Keratinocyte (primary cell): Measurements from ENCODE around the gene RUNX1. TPM values are rescaled to one million over a fixed set of nuclear protein-coding genes. Genes with fewer than 3 reads are reported as not detected.

Experiments
- DNase-seq: peaks from one replicate; pipeline ENCODE4 v3.0.0-alpha.2; 2011; ENCODE audit warnings: low read depth, missing footprints, low spot score
- FAIRE-seq: peaks from 2 replicates; lab custom pipeline; 2011; peaks lifted over from hg19 to GRCh38; lab: Jason Lieb, UNC
- H2AFZ ChIP-seq: 2 replicates; pipeline ENCODE4 v1.6.0; 2012; ENCODE audit warnings: low read length, control low read depth, inconsistent platforms; ENCODE audit not compliant: control insufficient read depth
- H3K27ac ChIP-seq: 2 replicates; pipeline ENCODE4 v1.5.1; 2011; ENCODE audit warnings: low read length; ENCODE audit not compliant: control insufficient read depth, insufficient read depth
- H3K27me3 ChIP-seq: 3 replicates; pipeline ENCODE4 v1.6.0; 2011; ENCODE audit warnings: low read length; ENCODE audit not compliant: control insufficient read depth, insufficient read depth; ENCODE audit errors: extremely low read depth
- H3K36me3 ChIP-seq, 2 experiments: 2 replicates in 1 of 2; 3 replicates in 1 of 2; pipeline ENCODE4 v1.5.1; 2011; ENCODE audit warnings: low read length in 2 of 2, mild to moderate bottlenecking in 1 of 2; ENCODE audit not compliant: control insufficient read depth in 2 of 2, insufficient read depth in 2 of 2; ENCODE audit errors: extremely low read depth in 1 of 2
- H3K4me1 ChIP-seq: 3 replicates; pipeline ENCODE4 v1.5.1; 2011; ENCODE audit warnings: low read length; ENCODE audit not compliant: control insufficient read depth, insufficient read depth; ENCODE audit errors: extremely low read depth
- H3K4me2 ChIP-seq: 3 replicates; pipeline ENCODE4 v1.6.0; 2011; ENCODE audit warnings: low read depth, low read length; ENCODE audit not compliant: control insufficient read depth, insufficient read depth; ENCODE audit errors: extremely low read depth
- H3K4me3 ChIP-seq, 3 experiments: fragments of 200-600 bp in 1 of 3; sonication (generic) in 1 of 3; 2 replicates in 2 of 3; 3 replicates in 1 of 3; pipeline ENCODE4 v1.5.1; 2011 to 2016; ENCODE audit warnings: low read length in 3 of 3, mild to moderate bottlenecking in 3 of 3, control low read depth in 2 of 3, inconsistent platforms in 1 of 3, low read depth in 1 of 3, mixed read lengths in 1 of 3, mixed run types in 1 of 3, moderate library complexity in 1 of 3; ENCODE audit not compliant: control insufficient read depth in 2 of 3, insufficient read depth in 2 of 3; ENCODE audit errors: extremely low read depth in 1 of 3
- H3K79me2 ChIP-seq: 2 replicates; pipeline ENCODE4 v1.6.0; 2012; ENCODE audit warnings: low read length; ENCODE audit not compliant: control insufficient read depth, insufficient read depth
- H3K9ac ChIP-seq: 3 replicates; pipeline ENCODE4 v1.6.0; 2011; ENCODE audit warnings: low read length; ENCODE audit not compliant: control insufficient read depth, insufficient read depth; ENCODE audit errors: extremely low read depth
- H3K9me1 ChIP-seq: 3 replicates; pipeline ENCODE4 v1.6.0; 2011; ENCODE audit warnings: low read length; ENCODE audit not compliant: control insufficient read depth, insufficient read depth; ENCODE audit errors: extremely low read depth
- H3K9me3 ChIP-seq: 2 replicates; pipeline ENCODE4 v1.5.1; 2012; ENCODE audit warnings: low read depth, low read length; ENCODE audit not compliant: control insufficient read depth
- H4K20me1 ChIP-seq: 3 replicates; pipeline ENCODE4 v1.6.0; 2011; ENCODE audit warnings: low read length; ENCODE audit not compliant: control insufficient read depth, insufficient read depth; ENCODE audit errors: extremely low read depth
- EZH2 ChIP-seq: IDR thresholded peaks from one replicate; pipeline ENCODE4 v1.6.1; 2012; ENCODE audit warnings: inconsistent platforms, mild to moderate bottlenecking, low read length, moderate library complexity
- dilution Hi-C: fragments of 300-500 bp; cut with MboI; formaldehyde crosslinking; loops from one replicate; pipeline ENCODE4 v1.7.0; 2020; ENCODE audit warnings: low sequenced_read_pairs; ENCODE audit not compliant: extremely low pct_ligation_motif_present
- polyA plus RNA-seq, 5 experiments: library from polyadenylated mRNA; depleted of rRNA in 3 of 5; stranded (reverse) in 3 of 5; stranded (forward) in 1 of 5; unstranded in 1 of 5; fragments of >200 nt; gene quantifications; 1 replicate in 1 of 5; 2 replicates in 3 of 5; 3 replicates in 1 of 5; pipeline versions ENCODE4 v1.2.1 to v1.2.3, GENCODE V29; 2011 to 2012; ENCODE audit warnings: missing spikeins in 2 of 5, low read depth in 1 of 5, low replicate concordance in 1 of 5
- TF ChIP-seq, protein P1 (sequence below), 3 experiments: IDR thresholded peaks in 1 of 3; conservative IDR thresholded peaks in 1 of 3; optimal IDR thresholded peaks in 1 of 3; 2 replicates in 2 of 3; 3 replicates in 1 of 3; pipeline versions ENCODE3 to v1.5.1; 2011; ENCODE audit warnings: low read length in 3 of 3, mild to moderate bottlenecking in 3 of 3, moderate library complexity in 2 of 3, control low read depth in 1 of 3, inconsistent platforms in 1 of 3; ENCODE audit not compliant: insufficient read depth in 2 of 3; ENCODE audit errors: extremely low read depth in 1 of 3

Gene RUNX1
- polyA plus RNA-seq, 1 donor (not counting 4 experiments of a cell fraction or from before 2014, with no cell fraction given): 44.9 TPM

DNA sequence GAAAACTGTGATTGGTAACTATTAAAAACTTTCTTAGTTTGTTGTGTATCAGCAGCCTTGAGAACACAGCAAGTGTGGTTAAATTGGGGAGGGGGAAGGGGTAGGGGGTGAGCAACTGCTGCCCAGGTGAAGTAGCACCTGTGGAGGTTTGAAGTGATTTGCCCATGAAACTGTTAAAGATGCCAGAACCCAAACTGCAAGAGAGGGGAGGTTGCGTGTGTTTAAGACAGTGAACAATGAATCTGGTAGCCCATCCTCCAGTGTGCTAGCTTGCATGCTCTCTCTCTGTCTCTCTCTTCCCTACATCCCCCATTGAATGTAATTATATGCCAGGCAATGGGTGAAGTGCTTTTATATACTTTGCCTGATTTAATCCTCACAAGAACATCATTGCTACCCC lies 154.7 kb downstream of the RUNX1 start:
- TF ChIP-seq EZH2: no peak
- TF ChIP-seq, protein P1, sequence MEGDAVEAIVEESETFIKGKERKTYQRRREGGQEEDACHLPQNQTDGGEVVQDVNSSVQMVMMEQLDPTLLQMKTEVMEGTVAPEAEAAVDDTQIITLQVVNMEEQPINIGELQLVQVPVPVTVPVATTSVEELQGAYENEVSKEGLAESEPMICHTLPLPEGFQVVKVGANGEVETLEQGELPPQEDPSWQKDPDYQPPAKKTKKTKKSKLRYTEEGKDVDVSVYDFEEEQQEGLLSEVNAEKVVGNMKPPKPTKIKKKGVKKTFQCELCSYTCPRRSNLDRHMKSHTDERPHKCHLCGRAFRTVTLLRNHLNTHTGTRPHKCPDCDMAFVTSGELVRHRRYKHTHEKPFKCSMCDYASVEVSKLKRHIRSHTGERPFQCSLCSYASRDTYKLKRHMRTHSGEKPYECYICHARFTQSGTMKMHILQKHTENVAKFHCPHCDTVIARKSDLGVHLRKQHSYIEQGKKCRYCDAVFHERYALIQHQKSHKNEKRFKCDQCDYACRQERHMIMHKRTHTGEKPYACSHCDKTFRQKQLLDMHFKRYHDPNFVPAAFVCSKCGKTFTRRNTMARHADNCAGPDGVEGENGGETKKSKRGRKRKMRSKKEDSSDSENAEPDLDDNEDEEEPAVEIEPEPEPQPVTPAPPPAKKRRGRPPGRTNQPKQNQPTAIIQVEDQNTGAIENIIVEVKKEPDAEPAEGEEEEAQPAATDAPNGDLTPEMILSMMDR (optimal IDR thresholded peaks at IDR 0.05 in 1 of 3, IDR thresholded peaks at IDR 0.05 in 1 of 3, conservative IDR thresholded peaks at IDR 0.05 in 1 of 3; ENCODE audit: extremely low read depth in 1 of 3, insufficient read depth in 2 of 3, low read length in 3 of 3): no peak
- H3K9me3 ChIP-seq: peaks cover 4% of the 10 kb centered on the region
- no peak overlapping the region for H3K4me2 ChIP-seq
- H2AFZ ChIP-seq: no peak overlapping the region
- dilution Hi-C loops: no loop called here
- H3K36me3 ChIP-seq: no peaks in the 10 kb centered on the region
- H3K9me1 ChIP-seq: no peaks in the 10 kb centered on the region
- H3K27ac ChIP-seq: no peak overlapping the region
- H4K20me1 ChIP-seq: no peaks in the 10 kb centered on the region
- no peak overlapping the region for H3K9ac ChIP-seq
- peaks cover 6% of the 10 kb centered on the region for H3K4me1 ChIP-seq
- FAIRE-seq (no peak), DNase-seq (no peak)
- H3K79me2 ChIP-seq: no peaks in the 10 kb centered on the region
- no peak overlapping the region for H3K4me3 ChIP-seq
- H3K27me3 ChIP-seq: no peaks in the 10 kb centered on the region

DNA sequence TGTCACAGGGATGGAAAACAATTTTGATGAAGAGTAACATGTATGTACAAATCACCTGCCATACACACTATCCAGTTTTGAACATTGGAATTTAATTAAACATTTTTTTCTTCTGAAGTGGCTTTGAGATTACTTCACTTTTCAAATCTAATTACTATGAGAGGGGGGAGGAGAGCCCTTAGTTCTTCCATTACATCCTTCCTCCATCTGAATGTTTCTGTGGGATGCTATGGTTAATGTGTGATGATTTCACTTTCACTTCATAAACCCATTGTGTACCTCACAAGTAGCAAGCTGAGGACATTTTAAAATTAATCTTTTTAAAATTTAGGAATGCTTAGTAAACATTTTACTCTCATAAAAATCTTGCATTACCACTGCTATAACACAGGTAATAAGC lies 156.9 kb downstream of the RUNX1 start:
- peaks cover 6% of the 10 kb centered on the region for H4K20me1 ChIP-seq
- H3K9ac ChIP-seq: peak overlapping the region; percentile 92
- TF ChIP-seq, protein P1 (optimal IDR thresholded peaks at IDR 0.05 in 1 of 3, IDR thresholded peaks at IDR 0.05 in 1 of 3, conservative IDR thresholded peaks at IDR 0.05 in 1 of 3; ENCODE audit: extremely low read depth in 1 of 3, insufficient read depth in 2 of 3, low read length in 3 of 3): no peak
- peak overlapping the region; percentile 74 for H3K4me2 ChIP-seq
- DNase-seq (no peak), FAIRE-seq (peak; percentile 71)
- peaks cover under 1 to 4% of the 10 kb centered on the region in 2 experiments for H3K36me3 ChIP-seq
- no peak overlapping the region for H2AFZ ChIP-seq
- H3K79me2 ChIP-seq: peaks cover 15% of the 10 kb centered on the region
- H3K9me1 ChIP-seq: no peaks in the 10 kb centered on the region
- peak overlapping the region in 2 of 3 experiments; percentile 62 to 70 for H3K4me3 ChIP-seq
- H3K9me3 ChIP-seq: peaks cover 2% of the 10 kb centered on the region
- dilution Hi-C loops: no loop called here
- H3K27ac ChIP-seq: no peak overlapping the region
- H3K27me3 ChIP-seq: no peaks in the 10 kb centered on the region
- H3K4me1 ChIP-seq: peaks cover 6% of the 10 kb centered on the region
